NCI-H1105 treated with DMSO at 0.1 percent for 48 hours (cell line): ENCODE data around the gene LHFPL2.

ENCODE experiments used
- DNase-seq: peaks from one replicate; lab custom pipeline; 2025; lab: John Stamatoyannopoulos, UW

Gene LHFPL2

DNA sequence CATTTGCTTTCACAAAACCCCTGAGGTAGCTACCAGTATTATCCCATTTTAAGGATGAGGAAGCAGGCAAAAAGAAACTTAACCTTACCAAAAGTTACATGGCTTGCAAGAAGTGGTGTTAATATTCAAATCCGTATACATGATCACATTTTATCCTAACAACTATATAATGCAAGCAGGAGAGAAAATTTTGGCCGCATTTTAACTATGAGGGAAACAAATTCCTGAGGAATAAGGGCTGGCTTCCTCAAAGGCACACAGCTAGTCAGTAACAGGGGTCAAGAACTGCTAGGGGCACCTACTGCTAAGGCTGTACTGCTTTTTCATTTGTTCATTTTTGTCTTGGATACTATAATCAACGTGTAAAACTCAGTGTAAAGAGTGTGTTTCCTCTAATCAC, 81.0 kb downstream of the LHFPL2 start:
- DNase-seq = no peak

DNA sequence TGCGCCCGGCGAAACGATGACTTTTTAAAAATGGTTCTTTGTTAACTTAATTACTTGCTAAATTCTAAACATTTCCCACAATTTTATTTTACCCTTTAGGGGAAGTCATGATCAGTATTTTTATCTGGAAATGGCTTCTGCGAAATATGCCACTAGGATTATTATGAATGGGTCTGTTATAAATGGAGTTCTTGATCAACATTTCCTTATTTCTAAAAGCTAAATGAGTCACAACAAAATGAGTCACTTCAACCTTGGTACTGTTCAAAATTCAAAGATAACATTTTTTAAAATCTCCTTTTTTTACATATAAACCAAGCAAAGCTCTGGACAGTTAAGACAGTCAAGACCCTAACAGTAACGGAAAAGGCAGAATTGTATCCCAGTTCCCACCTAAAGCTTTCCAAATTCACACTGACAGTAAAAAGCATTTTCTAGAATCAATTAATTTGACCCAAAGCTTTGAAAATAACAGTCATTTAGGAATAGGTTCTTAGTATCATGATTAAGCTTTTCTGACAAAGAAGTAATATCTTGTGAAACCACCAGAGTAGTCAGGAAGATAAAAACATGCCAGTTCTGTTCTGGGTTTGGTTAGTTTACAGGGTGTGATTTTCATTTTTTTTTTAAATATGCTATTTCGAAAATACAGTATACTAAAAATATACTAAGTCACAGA, 81.7 kb downstream of the LHFPL2 start:
- DNase-seq = no peak

DNA sequence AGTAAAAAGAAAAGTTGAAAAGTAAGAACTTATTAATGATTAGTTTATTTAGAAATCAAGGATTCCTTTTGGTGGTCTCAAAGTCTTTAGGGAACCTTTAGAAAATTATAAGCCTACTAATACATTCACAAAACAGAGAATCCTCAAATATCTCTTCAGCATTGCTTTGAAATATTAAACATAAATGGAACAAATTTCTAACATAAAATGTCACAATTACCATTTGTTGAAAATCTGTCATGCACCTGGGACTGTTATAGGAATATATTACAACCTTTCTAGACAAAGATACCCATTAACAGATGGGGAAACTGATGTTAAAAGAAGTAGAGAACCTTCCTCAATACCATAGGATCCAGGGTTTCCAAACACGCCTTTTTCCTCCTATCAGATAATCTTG, 83.2 kb downstream of the LHFPL2 start:
- DNase-seq = no peak

DNA sequence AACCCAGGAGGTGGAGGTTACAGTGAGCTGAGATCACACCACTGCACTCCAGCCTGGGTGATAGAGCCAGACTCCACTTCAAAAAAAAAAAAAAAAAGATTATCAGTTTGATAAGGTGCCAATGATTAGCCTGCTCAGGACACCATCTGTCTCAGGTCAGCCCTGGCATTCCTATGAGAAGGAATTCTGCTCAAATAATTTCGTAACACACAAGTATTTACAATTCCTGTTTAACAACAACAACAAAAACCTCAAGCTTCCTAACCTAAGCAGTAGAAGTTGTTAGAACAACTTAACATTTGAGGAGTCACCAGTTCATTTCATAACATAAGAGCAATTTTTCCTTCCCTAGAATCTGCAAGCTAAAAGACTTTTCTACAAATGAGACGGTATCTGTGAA, 85.0 kb downstream of the LHFPL2 start:
- no peak for DNase-seq

DNA sequence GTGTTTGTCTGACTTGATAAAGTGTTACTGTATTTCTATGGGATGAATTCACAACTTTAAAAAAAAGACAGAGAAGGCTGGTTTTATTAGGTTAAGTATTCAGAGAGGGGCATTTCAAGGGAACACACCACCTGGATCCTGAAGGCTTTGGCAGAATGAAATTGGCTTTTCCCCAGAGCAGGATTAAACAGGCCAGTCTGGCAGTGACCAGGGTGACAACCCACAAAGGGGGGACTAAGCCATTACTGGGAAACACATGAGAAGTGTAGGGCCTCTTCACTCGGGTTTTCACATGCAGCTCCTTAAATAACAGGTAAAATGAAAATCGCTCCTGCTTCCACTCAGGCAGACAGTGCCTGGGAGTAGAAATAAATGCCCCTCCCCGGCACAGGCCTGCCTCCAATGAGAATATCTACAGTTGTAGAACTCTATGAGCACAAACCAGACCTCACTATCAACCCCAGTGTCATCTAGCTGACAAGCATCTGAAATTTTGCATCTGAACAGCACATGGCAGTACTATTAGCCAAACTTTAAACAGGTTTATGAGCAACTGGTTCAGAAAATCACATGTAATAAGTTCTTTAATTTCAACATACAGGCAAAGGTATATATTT, 85.8 kb downstream of the LHFPL2 start:
- DNase-seq = no peak

DNA sequence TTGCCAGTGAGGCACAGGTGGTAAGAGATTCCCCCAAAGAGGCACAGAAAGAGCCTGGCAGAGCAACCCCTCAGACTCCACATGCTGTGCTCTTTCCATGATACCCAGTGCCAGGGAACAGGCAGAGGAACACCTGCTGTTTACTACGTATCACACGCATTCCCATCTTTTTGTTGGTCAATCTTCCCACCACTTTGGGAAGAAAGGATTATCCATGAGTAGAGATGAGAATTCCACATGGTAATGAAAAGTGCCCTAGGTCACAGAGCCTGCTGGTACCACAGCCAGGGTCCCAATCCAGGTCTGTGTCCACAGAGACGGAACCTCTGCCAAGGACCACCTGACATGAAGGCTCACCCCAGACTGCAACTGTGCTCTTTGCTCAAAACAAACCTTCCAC, 86.6 kb downstream of the LHFPL2 start:
- no peak for DNase-seq

DNA sequence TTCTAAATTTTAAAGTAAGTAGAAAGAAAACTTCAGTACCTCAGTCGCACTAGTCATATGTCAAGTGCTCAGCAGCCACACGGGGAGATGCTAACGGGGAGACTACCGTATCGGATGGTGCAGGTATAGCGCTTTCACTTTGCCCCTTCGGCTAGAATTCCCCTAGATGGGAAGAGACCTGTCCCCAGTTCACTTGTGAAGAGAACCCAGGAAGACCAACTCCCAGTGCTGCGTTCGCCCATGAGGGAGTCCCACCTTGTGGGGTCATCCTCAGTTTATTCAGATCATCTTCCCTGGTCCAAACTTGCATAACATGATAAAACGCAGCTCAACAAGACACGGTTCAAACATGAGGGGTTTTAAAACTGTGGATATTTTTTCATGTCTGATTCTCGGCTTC, 87.3 kb downstream of the LHFPL2 start:
- no peak for DNase-seq

DNA sequence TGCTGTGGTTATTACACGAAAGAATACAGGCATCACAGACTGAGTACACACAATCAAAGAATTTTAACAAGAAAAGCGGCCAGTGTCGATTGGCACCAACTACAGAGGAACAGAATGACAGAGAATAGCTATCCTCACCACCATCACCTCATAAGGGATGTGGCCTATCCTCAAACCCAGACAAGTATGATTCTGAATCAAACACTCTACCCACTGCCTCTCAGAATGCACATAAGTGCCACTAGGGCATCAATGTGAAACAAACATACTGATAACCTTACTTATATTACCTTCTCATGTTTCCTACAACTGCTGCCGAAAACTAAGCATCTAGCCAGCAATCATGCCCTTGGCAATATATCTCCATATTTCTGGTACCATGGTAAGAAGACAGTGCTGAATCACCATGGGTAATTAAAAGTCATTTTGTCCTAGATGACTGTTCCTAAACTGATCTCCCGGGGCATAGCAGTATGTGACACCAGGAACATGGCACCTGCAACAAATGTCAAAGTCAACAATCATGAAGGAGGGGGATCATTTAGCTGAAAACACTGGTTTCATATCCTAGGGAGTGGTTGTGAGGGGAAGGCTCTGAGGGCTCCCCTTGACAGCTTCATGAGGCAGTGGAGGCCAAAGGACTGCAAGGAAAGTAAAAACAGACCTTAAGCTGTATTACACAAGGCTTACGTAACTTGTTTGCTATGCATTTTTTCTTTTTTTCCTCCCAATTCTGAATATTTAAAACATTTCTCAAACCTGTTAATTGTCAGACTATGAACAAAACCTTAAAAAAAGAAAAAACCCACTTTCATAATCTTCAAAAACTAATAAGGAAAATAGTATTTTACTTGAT, 88.3 kb downstream of the LHFPL2 start:
- no peak for DNase-seq

DNA sequence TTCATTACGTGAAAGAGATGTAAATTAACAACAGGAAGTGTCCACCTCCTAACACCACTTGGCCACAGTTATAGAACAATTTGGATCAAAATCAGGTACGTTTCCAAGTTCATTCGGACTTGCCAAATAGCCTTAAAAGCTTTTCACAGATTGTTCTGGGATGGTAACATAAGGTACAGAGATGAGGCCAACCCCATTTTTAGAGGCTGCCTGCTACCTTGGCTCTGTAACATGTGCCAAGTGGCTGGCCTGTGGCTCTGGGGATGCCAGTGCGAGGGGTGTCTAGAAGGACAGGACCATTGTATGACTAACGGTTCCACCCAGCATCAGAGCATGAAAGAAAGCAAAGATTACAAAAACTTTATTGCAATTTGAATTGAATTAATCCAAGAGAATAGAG, 91.0 kb downstream of the LHFPL2 start:
- DNase-seq = no peak

DNA sequence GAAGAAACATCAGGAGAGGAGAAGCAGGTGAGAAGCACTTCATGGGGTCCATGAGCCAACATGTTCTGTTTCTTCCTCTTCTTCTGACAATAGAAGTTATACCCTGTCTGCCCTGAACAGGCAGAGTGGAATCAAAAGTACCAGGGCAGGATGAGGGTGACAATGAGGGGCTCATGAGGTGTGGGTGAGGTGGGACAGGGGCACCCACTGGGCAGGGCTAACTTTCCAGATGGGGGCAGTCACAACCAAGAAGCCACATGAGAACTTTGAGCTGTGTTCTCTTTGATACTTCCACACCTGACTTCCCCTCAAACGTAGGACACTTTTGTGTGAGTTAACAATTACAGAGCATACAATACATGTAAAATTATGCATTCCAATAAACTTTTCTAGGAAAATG, 92.7 kb downstream of the LHFPL2 start:
- no peak for DNase-seq

DNA sequence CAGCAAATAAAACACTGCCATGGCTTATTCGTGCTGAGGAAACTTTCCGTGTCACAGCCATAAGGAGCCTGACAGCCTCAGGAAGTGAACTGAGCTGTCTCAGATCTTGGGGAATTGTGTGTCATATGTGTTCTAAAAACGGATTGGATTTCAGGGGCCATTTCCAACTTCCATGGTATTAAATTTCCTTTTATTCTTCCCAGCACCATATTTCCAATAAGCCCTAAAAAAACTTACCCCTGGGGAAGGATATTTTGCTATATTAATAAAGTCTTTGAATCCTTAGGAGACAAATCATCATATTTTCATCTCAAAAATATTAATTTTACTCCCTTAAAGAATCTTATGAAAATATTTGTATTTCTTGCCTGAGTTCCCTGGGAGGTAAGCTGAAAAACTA, 93.9 kb downstream of the LHFPL2 start:
- DNase-seq = no peak

DNA sequence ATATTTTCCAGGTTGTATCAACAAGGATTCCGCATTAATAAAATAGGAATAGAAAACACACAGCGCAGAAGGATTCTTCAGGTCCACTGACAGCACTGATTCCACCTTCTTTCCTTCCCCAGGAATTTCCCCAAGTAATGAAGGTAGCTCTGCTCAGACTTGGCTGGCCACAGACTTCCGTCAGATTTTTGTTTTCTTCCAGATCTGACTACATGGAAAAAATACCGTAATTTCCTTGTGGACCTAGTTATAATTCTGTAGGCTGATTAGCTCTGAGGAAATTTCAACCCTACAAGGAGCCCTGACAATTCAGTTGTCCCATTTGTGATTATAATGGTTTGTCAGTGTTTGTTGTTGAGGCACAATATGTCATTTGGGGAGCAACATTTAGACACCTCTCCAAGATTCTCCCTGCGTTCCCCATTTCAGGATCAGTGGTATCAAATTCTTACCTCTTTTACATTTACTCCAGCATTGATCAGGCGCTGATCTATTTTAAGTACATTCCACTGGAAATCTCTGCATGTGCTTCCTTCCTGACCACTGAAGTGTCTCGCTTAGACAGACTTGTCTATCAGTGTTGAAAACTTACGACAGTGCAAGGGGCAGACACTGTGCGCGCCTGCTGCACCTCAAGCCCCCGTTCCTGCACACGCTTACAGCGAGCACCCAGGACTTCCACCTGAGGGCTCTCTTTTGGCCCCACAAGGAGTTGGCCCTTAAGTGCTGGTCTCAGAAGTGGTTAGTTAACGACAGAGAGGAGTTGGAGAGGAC, 94.8 kb downstream of the LHFPL2 start:
- DNase-seq = no peak

DNA sequence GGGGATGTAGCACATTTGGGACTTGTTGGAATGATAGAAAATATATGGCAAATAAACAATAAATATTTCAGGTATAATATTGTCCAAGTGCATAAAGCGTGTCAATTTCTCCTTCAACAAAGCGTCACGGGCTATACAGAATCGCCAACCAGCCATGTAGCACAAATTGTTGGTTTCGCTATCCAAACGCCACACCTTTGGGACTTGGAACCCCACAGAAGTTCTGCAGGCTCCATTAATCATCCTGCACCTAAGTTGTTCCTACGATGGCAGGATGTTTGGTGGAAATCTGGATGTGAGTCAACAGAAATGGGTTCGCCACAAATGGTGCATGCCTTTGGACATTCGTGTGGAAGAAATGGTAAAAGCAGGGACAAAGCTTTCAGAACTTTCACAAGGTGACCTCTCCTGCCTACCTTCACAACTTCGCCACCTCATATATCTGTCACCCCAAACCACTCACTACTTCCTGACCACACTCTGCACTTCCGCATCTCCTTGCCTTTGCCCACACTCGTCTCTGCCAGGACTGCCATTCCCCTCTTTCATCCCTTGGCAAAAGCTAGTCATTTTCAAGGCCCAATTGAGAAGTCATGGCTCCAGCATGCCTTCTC, 95.7 kb downstream of the LHFPL2 start:
- DNase-seq = no peak

DNA sequence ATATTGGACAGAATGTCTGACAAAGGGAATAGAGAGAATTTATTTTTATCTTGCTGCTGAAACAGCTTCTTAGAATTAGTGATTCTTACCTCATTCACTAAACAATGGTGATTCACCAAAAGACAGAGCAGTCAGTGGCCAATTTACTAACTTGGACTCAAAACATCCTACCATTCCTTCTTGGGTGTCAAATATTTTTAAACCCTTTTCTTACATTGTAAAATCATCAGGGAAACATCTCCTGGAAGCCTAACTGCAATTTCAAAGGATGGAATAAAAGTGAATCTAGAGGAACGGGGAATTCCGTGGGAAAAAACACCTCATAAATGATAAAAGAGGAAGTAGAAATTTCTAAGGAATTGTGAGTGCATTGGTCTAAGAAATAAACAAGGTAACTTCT, 97.7 kb downstream of the LHFPL2 start:
- no peak for DNase-seq

DNA sequence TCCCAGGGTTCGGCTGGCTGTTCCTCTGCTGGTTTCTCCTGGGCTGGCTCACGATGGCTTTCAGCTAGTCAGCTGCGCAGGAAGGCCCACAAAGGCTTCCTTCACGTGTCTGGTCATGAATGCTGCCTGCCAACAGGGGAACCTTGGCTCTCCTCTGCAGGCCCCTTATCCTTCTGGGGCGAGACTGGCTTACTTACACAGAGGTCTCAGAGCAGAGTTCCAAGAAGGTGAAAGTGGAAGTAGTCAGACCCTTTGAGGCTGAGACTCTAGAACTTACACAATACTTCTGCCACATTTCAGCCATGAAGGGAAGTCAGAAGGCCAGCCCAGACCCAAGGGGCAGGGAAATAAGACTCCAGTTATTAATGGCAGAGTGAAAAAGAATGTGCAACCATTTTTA, 99.5 kb downstream of the LHFPL2 start:
- DNase-seq = no peak

DNA sequence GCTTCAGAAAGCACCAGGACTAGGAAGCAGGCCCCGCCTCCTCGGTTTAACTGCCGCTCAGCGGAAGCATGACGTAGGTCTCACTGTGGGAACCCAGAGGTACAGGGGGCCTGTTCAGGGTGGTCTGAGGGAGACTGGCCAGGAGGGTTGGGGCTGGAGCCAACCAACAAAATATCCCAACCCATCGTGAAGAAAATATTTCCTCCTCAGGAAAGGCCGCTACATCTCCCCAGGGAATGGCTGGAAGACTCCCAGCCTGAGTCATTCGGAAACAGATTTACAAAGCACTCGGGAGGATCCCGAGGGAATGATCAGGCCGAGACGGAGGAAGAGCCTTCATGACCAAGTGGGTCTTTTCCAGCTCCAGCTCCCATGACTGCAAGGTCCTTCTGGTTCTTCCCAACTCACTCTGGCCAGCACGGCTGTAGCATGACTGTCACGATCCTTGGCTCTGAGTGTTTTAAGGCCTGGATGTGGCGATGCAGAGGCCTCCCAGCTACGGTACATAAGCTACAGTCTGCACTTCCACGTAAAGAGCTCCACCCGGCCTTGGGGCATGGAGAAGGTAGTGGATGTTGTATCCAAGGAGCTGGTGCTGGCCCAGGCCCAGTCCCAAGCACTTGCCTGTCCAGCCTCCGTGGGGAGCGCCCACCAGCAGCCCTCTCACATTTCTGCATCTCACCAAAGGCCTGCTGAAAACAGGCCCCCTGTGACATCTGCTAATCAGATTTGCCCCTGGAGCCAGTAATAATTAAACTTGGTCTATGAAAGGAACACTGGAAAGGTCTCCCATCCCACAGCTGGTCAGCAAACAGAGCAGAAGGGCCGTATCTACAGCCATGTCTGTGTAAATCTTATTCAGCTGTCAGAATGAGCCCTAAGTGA, 100.6 kb downstream of the LHFPL2 start:
- no peak for DNase-seq

DNA sequence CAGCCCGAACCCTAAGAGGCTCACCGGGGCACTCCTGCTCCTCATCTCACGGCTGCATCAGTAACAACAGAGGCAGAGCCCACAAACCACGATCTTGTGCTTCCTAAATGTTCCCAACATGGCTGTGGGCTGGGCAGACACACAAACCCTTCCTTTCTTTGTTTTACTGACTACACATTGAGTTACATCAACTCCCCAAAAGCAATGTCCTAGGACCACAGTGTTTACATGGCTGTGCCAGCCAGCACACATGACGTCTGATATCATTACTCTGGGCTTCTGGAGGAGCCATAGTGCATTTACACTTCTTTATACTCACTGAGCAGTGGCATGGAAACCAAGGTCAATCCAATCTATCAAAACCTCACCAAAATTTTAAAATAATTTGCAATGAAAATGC, 101.4 kb downstream of the LHFPL2 start:
- no peak for DNase-seq

DNA sequence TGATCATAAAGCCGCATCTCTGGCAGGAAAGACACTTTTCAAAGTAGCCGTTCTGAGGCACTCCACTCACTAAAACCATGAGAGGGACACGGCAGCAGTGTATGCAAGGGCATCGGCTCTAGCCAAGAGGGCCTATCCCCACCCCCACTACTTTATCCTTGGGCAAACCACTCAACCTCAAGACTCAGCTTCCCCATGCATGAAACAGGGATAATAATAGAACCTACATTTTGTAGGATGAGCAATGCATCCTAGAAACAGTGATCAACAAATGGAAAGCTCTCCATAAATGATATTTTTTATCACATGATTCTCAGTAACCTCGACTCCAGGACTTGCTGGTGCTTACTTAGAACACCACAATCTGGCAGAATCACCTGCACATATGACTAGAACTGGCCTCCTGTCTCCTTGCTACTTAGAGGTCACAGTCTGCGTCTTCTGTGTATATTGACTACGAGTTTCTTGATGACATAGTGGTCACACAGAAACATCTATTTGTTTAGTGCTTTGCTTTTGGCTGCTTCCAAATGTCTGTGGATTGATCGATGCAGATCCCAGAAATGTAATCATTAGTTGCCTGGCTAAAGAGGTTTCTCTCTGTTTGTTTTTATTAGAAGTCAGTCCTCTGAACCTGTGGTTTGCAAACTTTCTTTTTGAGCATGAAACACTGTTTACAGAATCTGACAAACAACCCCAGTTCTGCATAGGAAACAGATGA, 102.1 kb downstream of the LHFPL2 start:
- DNase-seq = no peak

DNA sequence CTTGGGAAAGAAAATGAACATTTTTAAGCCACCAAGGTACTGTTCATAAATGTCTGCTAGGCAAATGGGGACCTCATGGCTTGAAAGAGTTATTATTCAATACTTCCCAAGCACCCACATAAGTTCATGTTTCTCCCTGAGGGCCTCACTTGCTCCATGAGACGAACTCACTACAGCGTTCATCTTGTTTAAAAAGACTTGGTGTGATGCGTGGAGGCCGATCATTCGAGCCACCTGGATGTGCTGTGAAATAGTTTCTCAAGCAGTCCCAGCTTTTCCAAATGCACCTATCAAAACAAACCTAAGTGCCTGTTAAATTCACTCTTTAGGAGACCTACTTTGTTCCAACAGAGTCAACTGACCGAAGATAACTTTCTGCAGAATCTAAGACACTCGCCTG, 103.2 kb downstream of the LHFPL2 start:
- no peak for DNase-seq

DNA sequence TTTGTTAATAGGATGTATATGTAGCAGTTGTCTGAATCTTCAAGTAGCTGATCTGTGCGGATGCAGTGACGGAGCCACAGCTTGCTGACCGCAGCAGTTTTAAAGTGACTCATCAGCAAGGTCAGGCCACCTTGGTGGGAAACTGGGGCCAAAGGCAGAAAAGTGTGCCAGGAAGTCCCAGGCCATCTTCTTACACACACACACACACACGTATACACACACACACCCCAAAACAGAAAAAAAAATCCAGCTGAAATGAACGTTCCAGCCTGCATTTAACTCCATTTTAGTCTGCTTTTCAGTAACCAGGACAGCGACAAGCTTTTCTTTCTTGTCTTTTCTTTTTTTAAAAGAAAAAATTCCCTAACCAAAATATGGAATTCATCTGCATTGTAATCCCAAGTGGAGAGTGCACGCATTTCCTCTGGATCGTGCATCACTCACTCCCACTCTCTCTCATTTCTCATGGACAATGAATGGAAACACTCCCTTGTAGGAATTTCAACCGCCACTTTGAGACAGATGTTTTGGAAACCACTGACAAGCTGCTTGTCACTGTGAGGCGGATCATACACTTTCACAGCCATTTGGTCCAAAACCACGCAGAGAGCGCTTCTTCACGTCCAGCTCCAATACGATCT, 103.9 kb downstream of the LHFPL2 start:
- DNase-seq = no peak
